ENCODE results near the gene SLC13A3.

SLC13A3 gene

GRCh38 chr20:46576774-46577395 is 74.4 kb downstream of the SLC13A3 start:
- no peak for DNase-seq (ENCODE audit: low read depth)

GRCh38 chr20:46575937-46576461 is 75.3 kb downstream of the SLC13A3 start:
- no peak for DNase-seq (ENCODE audit: low read depth)

- DNase-seq (ENCODE audit: low read depth): no peak
Observed at GRCh38 chr20:46575394-46575793, 75.9 kb downstream of the SLC13A3 start.

GRCh38 chr20:46573788-46574584 is 77.3 kb downstream of the SLC13A3 start:
- no peak for DNase-seq (ENCODE audit: low read depth)

- no peak for DNase-seq (ENCODE audit: low read depth)
Observed at GRCh38 chr20:46573234-46573633, 78.0 kb downstream of the SLC13A3 start.

GRCh38 chr20:46572790-46573189 is 78.5 kb downstream of the SLC13A3 start:
- DNase-seq (ENCODE audit: low read depth): no peak

- no peak for DNase-seq (ENCODE audit: low read depth)
Observed at GRCh38 chr20:46572153-46572552, 79.1 kb downstream of the SLC13A3 start.

GRCh38 chr20:46571418-46571817 is 79.8 kb downstream of the SLC13A3 start:
- no peak for DNase-seq (ENCODE audit: low read depth)

GRCh38 chr20:46570956-46571355 is 80.3 kb downstream of the SLC13A3 start:
- DNase-seq (ENCODE audit: low read depth): no peak

GRCh38 chr20:46569961-46570360 is 81.3 kb downstream of the SLC13A3 start:
- no peak for DNase-seq (ENCODE audit: low read depth)

GRCh38 chr20:46568570-46569129 is 82.6 kb downstream of the SLC13A3 start:
- no peak for DNase-seq (ENCODE audit: low read depth)

- no peak for DNase-seq (ENCODE audit: low read depth)
Observed at GRCh38 chr20:46566125-46566524, 85.1 kb downstream of the SLC13A3 start.

- no peak for DNase-seq (ENCODE audit: low read depth)
Observed at GRCh38 chr20:46564241-46564957, 86.9 kb downstream of the SLC13A3 start.

GRCh38 chr20:46563860-46564221 is 87.4 kb downstream of the SLC13A3 start:
- no peak for DNase-seq (ENCODE audit: low read depth)

- DNase-seq (ENCODE audit: low read depth): no peak
Observed at GRCh38 chr20:46563170-46563859, 87.9 kb downstream of the SLC13A3 start.

- DNase-seq (ENCODE audit: low read depth): no peak
Observed at GRCh38 chr20:46562373-46563169, 88.7 kb downstream of the SLC13A3 start.

- no peak for DNase-seq (ENCODE audit: low read depth)
Observed at GRCh38 chr20:46562009-46562372, 89.3 kb downstream of the SLC13A3 start.

- no peak for DNase-seq (ENCODE audit: low read depth)
Observed at GRCh38 chr20:46559685-46560440, 91.4 kb downstream of the SLC13A3 start.

GRCh38 chr20:46559001-46559400 is 92.3 kb downstream of the SLC13A3 start:
- no peak for DNase-seq (ENCODE audit: low read depth)

GRCh38 chr20:46558511-46558959 is 92.7 kb downstream of the SLC13A3 start:
- DNase-seq (ENCODE audit: low read depth): peak; percentile 21

Measured in GM04503 (cell line).